Measurements from ENCODE around the gene RAMAC. TPM values are rescaled to one million over a fixed set of nuclear protein-coding genes. Genes with fewer than 3 reads are reported as not detected.

The RAMAC gene
- polyA plus RNA-seq, 1 donor from 2014 or later = 116 TPM

- no peaks in the 10 kb centered on the region for H3K9me3 ChIP-seq (ENCODE audit: low read length)
- H3K9ac ChIP-seq (ENCODE audit: low read length) = no peak overlapping the region
- H3K4me2 ChIP-seq (ENCODE audit: low read length) = no peak overlapping the region
- H3K27me3 ChIP-seq (ENCODE audit: insufficient read depth, low read depth, low read length) = no peaks in the 10 kb centered on the region
- no peak for TF ChIP-seq EZH2 (IDR thresholded peaks at IDR 0.05; ENCODE audit: borderline replicate concordance, insufficient read depth, low read length, poor library complexity, severe bottlenecking)
- no peak for TF ChIP-seq CTCF (IDR thresholded peaks at IDR 0.05; ENCODE audit: poor library complexity, severe bottlenecking)
- TF ChIP-seq EP300 (conservative IDR thresholded peaks at IDR 0.05; ENCODE audit: poor library complexity, severe bottlenecking) = no peak
- no peak for TF ChIP-seq SMC3 (conservative IDR thresholded peaks at IDR 0.05; ENCODE audit: poor library complexity)
- TF ChIP-seq POLR2AphosphoS5 (IDR thresholded peaks at IDR 0.05) = no peak
- no peak overlapping the region for H3K4me3 ChIP-seq (ENCODE audit: low read length)
- H3K79me2 ChIP-seq (replicated peaks; ENCODE audit: insufficient read depth, low read length) = no peaks in the 10 kb centered on the region
- H3K27ac ChIP-seq (ENCODE audit: low read length) = no peak overlapping the region
- no peaks in the 10 kb centered on the region for H3F3A ChIP-seq (ENCODE audit: insufficient read depth, low read length, poor library complexity, severe bottlenecking)
- no peaks in the 10 kb centered on the region for H3K9me2 ChIP-seq (ENCODE audit: insufficient read depth, low read length)
- no peak overlapping the region for H2AFZ ChIP-seq (ENCODE audit: low read depth, low read length)
- no peaks in the 10 kb centered on the region for H4K20me1 ChIP-seq (ENCODE audit: insufficient read depth)
- no peaks in the 10 kb centered on the region for H3K36me3 ChIP-seq (ENCODE audit: insufficient read depth, low read length)
Measured at GRCh38 chr15:82945326-82945725, 40.7 kb upstream of the RAMAC start.

- no peak for TF ChIP-seq MXI1 (conservative IDR thresholded peaks at IDR 0.05; ENCODE audit: poor library complexity, severe bottlenecking)
- no peak for TF ChIP-seq CTCF (IDR thresholded peaks at IDR 0.05; ENCODE audit: poor library complexity, severe bottlenecking)
- TF ChIP-seq REST (IDR thresholded peaks at IDR 0.05; ENCODE audit: borderline replicate concordance) = no peak
- TF ChIP-seq SMC3 (conservative IDR thresholded peaks at IDR 0.05; ENCODE audit: poor library complexity) = no peak
- TF ChIP-seq EZH2 (IDR thresholded peaks at IDR 0.05; ENCODE audit: borderline replicate concordance, insufficient read depth, low read length, poor library complexity, severe bottlenecking) = no peak
- TF ChIP-seq TAF1 (IDR thresholded peaks at IDR 0.05; ENCODE audit: low read depth) = no peak
- no peak for TF ChIP-seq RAD21 (conservative IDR thresholded peaks at IDR 0.05)
- TF ChIP-seq POLR2AphosphoS5 (IDR thresholded peaks at IDR 0.05) = no peak
- TF ChIP-seq EP300 (conservative IDR thresholded peaks at IDR 0.05; ENCODE audit: poor library complexity, severe bottlenecking) = no peak
- Histone ChIP-seq H3K9me3 (ENCODE audit: low read length) (no peaks in the 10 kb centered on the region), H3F3A (ENCODE audit: insufficient read depth, low read length, poor library complexity, severe bottlenecking) (no peaks in the 10 kb centered on the region), H3K79me2 (replicated peaks; ENCODE audit: insufficient read depth, low read length) (no peaks in the 10 kb centered on the region), H3K27ac (ENCODE audit: low read length) (no peak overlapping the region), H3K9ac (ENCODE audit: low read length) (no peak overlapping the region), H2AFZ (ENCODE audit: low read depth, low read length) (no peak overlapping the region), H4K20me1 (ENCODE audit: insufficient read depth) (no peaks in the 10 kb centered on the region), H3K36me3 (ENCODE audit: insufficient read depth, low read length) (no peaks in the 10 kb centered on the region), H3K4me3 (ENCODE audit: low read length) (no peak overlapping the region), H3K9me2 (ENCODE audit: insufficient read depth, low read length) (no peaks in the 10 kb centered on the region), H3K4me2 (ENCODE audit: low read length) (no peak overlapping the region), H3K27me3 (ENCODE audit: insufficient read depth, low read depth, low read length) (no peaks in the 10 kb centered on the region)
Measured at GRCh38 chr15:82946155-82946701, 39.8 kb upstream of the RAMAC start.
